Right lobe of liver (tissue), 4 donors: Measurements from ENCODE around the gene EIF4A2.

Source experiments
- CTCF ChIP-seq, 4 donors: fragments of 200-600 bp in 3 of 4; fragments of 450-650 bp in 1 of 4; IDR thresholded peaks; one replicate each; pipeline versions ENCODE4 v1.5.1 to v1.8.0; 2016 to 2022; ENCODE audit warnings: antibody characterized with exemption in 4 of 4, mild to moderate bottlenecking in 2 of 4
- POLR2A ChIP-seq: fragments of 450-650 bp; IDR thresholded peaks from one replicate; pipeline ENCODE4 v1.6.1; 2017; ENCODE audit warnings: antibody characterized with exemption, mild to moderate bottlenecking
- donor health status: DM: no; HTN: no; CAD: no.
- donor health status: DM: no; HTN: no; CAD: no.
- donor health status: DM: no; HTN: yes; CAD: no.

GRCh38 chr3:186818516-186818915 lies 35.1 kb downstream of the EIF4A2 start:
- no peak for TF ChIP-seq POLR2A
- TF ChIP-seq CTCF (IDR thresholded peaks at IDR 0.05), result no peak
